SK-N-SH (cell line): ENCODE results near the gene KNCN. TPM values are rescaled to one million over a fixed set of nuclear protein-coding genes. Genes with fewer than 3 reads are reported as not detected.
A peak's percentile ranks its signal among the peaks of the same experiment; 100 is the strongest.

Source experiments
- CTCF ChIA-PET: fragments of 300-600, 350-600 bp; formaldehyde crosslinking; extraction: SDS; loops from one replicate; lab custom pipeline; 2021; lab: Yijun Ruan, JAX
- POLR2A ChIA-PET: fragments of 350-600 bp; sonication (Branson Sonifier 250); formaldehyde crosslinking; extraction: SDS; loops from one replicate; lab custom pipeline; 2020; ENCODE audit warnings: antibody characterized with exemption, inconsistent platforms; lab: Yijun Ruan, JAX
- DNase-seq: peaks from one replicate; pipeline ENCODE4 v3.0.0; 2012
- H2AFZ ChIP-seq: fragments of 200-600 bp; sonication (generic); 2 replicates; pipeline ENCODE4 v1.8.1; 2016; ENCODE audit warnings: antibody characterized with exemption, mild to moderate bottlenecking, low read depth
- H3F3A ChIP-seq: fragments of 200-600 bp; sonication (generic); replicated peaks from 2 replicates; pipeline ENCODE3; 2016; ENCODE audit warnings: antibody characterized with exemption, mild to moderate bottlenecking; ENCODE audit not compliant: insufficient read depth
- H3K27ac ChIP-seq, 2 experiments: fragments of 200-500 bp in 1 of 2; fragments of 200-600 bp in 1 of 2; sonication (Bioruptor generic) in 1 of 2; sonication (generic), shearing (Covaris generic) in 1 of 2; 2 replicates each; pipeline versions ENCODE4 v1.5.1 to v1.6.1; 2014 to 2016; ENCODE audit warnings: low read depth in 2 of 2, inconsistent platforms in 1 of 2, low read length in 1 of 2, mild to moderate bottlenecking in 1 of 2, mixed read lengths in 1 of 2
- H3K27me3 ChIP-seq: fragments of 200-600 bp; sonication (generic), shearing (Covaris generic); 2 replicates; pipeline ENCODE4 v1.6.1; 2016; ENCODE audit warnings: mixed run types; ENCODE audit not compliant: insufficient read depth
- H3K36me3 ChIP-seq, 2 experiments: fragments of 200-500 bp in 1 of 2; fragments of 200-600 bp in 1 of 2; sonication (Bioruptor generic) in 1 of 2; sonication (generic) in 1 of 2; replicated peaks in 1 of 2; 2 replicates each; pipeline versions ENCODE3 to v1.5.1; 2014 to 2016; ENCODE audit warnings: low read length in 1 of 2, mild to moderate bottlenecking in 1 of 2; ENCODE audit not compliant: insufficient read depth in 2 of 2, control insufficient read depth in 1 of 2
- H3K4me1 ChIP-seq, 2 experiments: fragments of 200-500 bp in 1 of 2; fragments of 200-600 bp in 1 of 2; sonication (Bioruptor generic) in 1 of 2; sonication (generic), shearing (Covaris generic) in 1 of 2; 2 replicates each; pipeline versions ENCODE4 v1.5.1 to v1.6.1; 2014 to 2016; ENCODE audit warnings: low read depth in 1 of 2, low read length in 1 of 2, mixed run types in 1 of 2; ENCODE audit not compliant: insufficient read depth in 2 of 2, control insufficient read depth in 1 of 2
- H3K4me2 ChIP-seq: fragments of 200-600 bp; sonication (generic), shearing (Covaris generic); 2 replicates; pipeline ENCODE4 v1.6.1; 2017; ENCODE audit warnings: mixed run types
- H3K4me3 ChIP-seq, 2 experiments: fragments of 200-500 bp in 1 of 2; fragments of 200-600 bp in 1 of 2; sonication (Bioruptor generic) in 1 of 2; sonication (generic), shearing (Covaris generic) in 1 of 2; 2 replicates each; pipeline versions ENCODE4 v1.5.1 to v1.8.1; 2014 to 2016; ENCODE audit warnings: low read depth in 2 of 2, inconsistent platforms in 1 of 2, low read length in 1 of 2, mild to moderate bottlenecking in 1 of 2, mixed read lengths in 1 of 2, moderate library complexity in 1 of 2
- H3K79me2 ChIP-seq: fragments of 200-600 bp; sonication (generic); 2 replicates; pipeline ENCODE4 v1.8.1; 2017; ENCODE audit warnings: mild to moderate bottlenecking; ENCODE audit not compliant: insufficient read depth
- H3K9ac ChIP-seq: fragments of 200-600 bp; sonication (generic); 2 replicates; pipeline ENCODE4 v1.6.1; 2017; ENCODE audit warnings: mixed run types
- H3K9me2 ChIP-seq: fragments of 200-600 bp; sonication (generic); 2 replicates; pipeline ENCODE4 v1.6.1; 2017; ENCODE audit warnings: mixed run types
- H3K9me3 ChIP-seq: fragments of 200-600 bp; sonication (generic); 2 replicates; pipeline ENCODE4 v1.6.1; 2017; ENCODE audit warnings: mixed run types, mild to moderate bottlenecking, moderate library complexity
- H4K20me1 ChIP-seq: fragments of 200-600 bp; sonication (generic); 2 replicates; pipeline ENCODE4 v1.6.1; 2017; ENCODE audit warnings: mild to moderate bottlenecking, mixed run types; ENCODE audit not compliant: insufficient read depth
- EZH2phosphoT487 ChIP-seq: fragments of 200-600 bp; sonication (generic); IDR thresholded peaks from 2 replicates; pipeline ENCODE4 v1.6.1; 2017; ENCODE audit warnings: low read depth, mixed run types, mild to moderate bottlenecking, antibody characterized with exemption, moderate library complexity, borderline replicate concordance
- IRF3 ChIP-seq: fragments of 150-350 bp; IDR thresholded peaks from 2 replicates; pipeline ENCODE4 v1.6.1; 2016; ENCODE audit warnings: mild to moderate bottlenecking, low read depth, low read length
- MAX ChIP-seq: IDR thresholded peaks from 2 replicates; pipeline ENCODE4 v1.4.0; 2012; ENCODE audit warnings: low read depth
- REST ChIP-seq: IDR thresholded peaks from 2 replicates; pipeline ENCODE4 v1.6.1; 2012; ENCODE audit warnings: mild to moderate bottlenecking, low read depth, low read length, moderate library complexity
- SMC3 ChIP-seq: IDR thresholded peaks from 2 replicates; pipeline ENCODE4 v1.6.1; 2012; ENCODE audit warnings: low read depth, low read length, improper control_type of control experiment
- WGBS: methylation state at CpG from one replicate; pipeline ENCODE4 v1.1.6; 2017; ENCODE audit warnings: low lambda C conversion rate; 5-methylcytosine and 5-hydroxymethylcytosine counted together
- polyA plus RNA-seq, 3 experiments: library from polyadenylated mRNA; depleted of rRNA; stranded (reverse); fragments of >200 nt; gene quantifications; 2 replicates each; pipeline ENCODE4 v1.2.3, GENCODE V29; 2012
- TF ChIP-seq, protein P1 (sequence below): fragments of 150-350 bp; IDR thresholded peaks from 2 replicates; pipeline ENCODE4 v1.6.1; 2017; ENCODE audit warnings: antibody characterized with exemption, low read length, low read depth, borderline replicate concordance
- TF ChIP-seq, protein P2 (sequence below): IDR thresholded peaks from 2 replicates; pipeline ENCODE4; 2012

Gene KNCN
- polyA plus RNA-seq, 1 of the 3 experiments (the other 2 are of a cell fraction) = not detected

- DNase-seq = no peak
- H2AFZ ChIP-seq = no peak overlapping the region
- H3K27ac ChIP-seq = no peak overlapping the region
- peaks cover 12 to 39% of the 10 kb centered on the region in 2 experiments; a peak in 3 of 4 replicates for H3K4me1 ChIP-seq
- H4K20me1 ChIP-seq = no peaks in the 10 kb centered on the region
- WGBS = 62% methylated on average over 4 of the region's 4 CpGs
- no peak for TF ChIP-seq EZH2phosphoT487
- no peak for TF ChIP-seq MAX
- TF ChIP-seq REST = no peak
- TF ChIP-seq, protein P1, sequence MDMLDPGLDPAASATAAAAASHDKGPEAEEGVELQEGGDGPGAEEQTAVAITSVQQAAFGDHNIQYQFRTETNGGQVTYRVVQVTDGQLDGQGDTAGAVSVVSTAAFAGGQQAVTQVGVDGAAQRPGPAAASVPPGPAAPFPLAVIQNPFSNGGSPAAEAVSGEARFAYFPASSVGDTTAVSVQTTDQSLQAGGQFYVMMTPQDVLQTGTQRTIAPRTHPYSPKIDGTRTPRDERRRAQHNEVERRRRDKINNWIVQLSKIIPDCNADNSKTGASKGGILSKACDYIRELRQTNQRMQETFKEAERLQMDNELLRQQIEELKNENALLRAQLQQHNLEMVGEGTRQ = no peak
- TF ChIP-seq, protein P2, sequence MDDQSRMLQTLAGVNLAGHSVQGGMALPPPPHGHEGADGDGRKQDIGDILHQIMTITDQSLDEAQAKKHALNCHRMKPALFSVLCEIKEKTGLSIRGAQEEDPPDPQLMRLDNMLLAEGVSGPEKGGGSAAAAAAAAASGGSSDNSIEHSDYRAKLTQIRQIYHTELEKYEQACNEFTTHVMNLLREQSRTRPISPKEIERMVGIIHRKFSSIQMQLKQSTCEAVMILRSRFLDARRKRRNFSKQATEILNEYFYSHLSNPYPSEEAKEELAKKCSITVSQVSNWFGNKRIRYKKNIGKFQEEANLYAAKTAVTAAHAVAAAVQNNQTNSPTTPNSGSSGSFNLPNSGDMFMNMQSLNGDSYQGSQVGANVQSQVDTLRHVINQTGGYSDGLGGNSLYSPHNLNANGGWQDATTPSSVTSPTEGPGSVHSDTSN = no peak
- TF ChIP-seq SMC3 = no peak
- no peak for TF ChIP-seq IRF3
- H3K9me2 ChIP-seq = no peaks in the 10 kb centered on the region
- H3K9ac ChIP-seq = no peak overlapping the region
- ChIA-PET CTCF (interaction anchor here (0.9 to 5.9 kb wide), 7 partner anchors 9 to 77 kb away, joined by 3 to 38 read pairs (median 6); no protein-coding TSS in a partner anchor), POLR2A (no interaction called here)
- no peaks in the 10 kb centered on the region for H3K79me2 ChIP-seq
- 0 out of 2 replicates have a peak overlapping the region, but pooled peaks have one; percentile 62 for H3K4me2 ChIP-seq
- H3K4me3 ChIP-seq = no peak overlapping the region
- H3K9me3 ChIP-seq = no peaks in the 10 kb centered on the region
- H3F3A ChIP-seq = peaks cover 27% of the 10 kb centered on the region
- H3K27me3 ChIP-seq = no peaks in the 10 kb centered on the region
- H3K36me3 ChIP-seq = no peaks in the 10 kb centered on the region
Observed at GRCh38 chr1:46519209-46519608, 32.2 kb downstream of the KNCN start.
